ENCODE measurements around the gene NEU2.

DNA sequence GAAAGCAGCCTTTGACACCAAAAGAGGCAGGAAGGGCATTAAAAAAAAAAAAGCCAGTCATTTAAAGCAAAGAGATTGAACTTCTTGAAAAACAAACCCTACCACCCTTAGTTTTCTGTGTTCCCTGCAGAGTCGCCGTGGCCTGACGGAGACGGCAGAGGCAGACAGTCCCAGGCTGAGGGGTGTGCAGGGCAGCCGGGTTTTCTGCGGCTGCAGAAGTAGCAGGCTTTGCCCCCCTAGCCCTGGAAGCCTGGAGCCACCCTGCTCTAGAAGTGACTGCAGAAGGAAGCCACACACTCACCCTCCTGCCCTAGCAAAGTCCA, 30.4 kb downstream of the NEU2 start:
- TF ChIP-seq EZH2phosphoT487 (IDR thresholded peaks at IDR 0.05; ENCODE audit: low read length) (no peak), CTCF (IDR thresholded peaks at IDR 0.05; ENCODE audit: low read length) (no peak), EZH2 (optimal IDR thresholded peaks at IDR 0.05; ENCODE audit: low read depth, low read length) (no peak)
